Activated T-helper 1 cell treated with Interleukin-2 at 50 U/mL for 16 hours (primary cell): Measurements from ENCODE around the gene SHISA3.

Experiments
- DNase-seq: peaks from one replicate; pipeline ENCODE4 v3.0.0-alpha.2; 2020; ENCODE audit warnings: low read depth

The SHISA3 gene

DNA sequence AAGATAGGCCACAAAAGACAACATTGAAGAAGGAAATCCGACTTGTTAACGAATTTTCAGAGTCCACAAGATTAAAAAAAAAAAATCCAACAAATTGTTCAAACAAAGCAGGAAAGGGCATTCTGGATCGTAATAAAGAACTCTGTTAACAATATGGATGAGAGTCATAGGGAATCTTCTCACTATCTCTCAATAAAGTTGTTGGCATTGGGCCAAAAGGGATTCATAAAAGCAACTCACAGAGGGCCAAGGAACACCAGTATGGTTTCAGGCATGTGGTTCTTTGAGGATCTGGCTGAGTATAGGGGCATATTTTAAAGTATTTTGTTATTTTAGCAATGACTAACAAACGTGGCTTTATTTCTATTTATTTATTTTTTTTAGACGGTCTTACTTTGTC is 49.5 kb downstream of the SHISA3 start:
- DNase-seq: no peak
